DMS153 treated with DMSO at 0.1 percent for 48 hours (cell line): ENCODE data around the gene SETD6.
A peak's percentile ranks its signal among the peaks of the same experiment; 100 is the strongest.
"Not testable (repeated sequence)": the region's sequence is repeated elsewhere in the genome, so short reads cannot be mapped to it uniquely, and the experiment has no call there.

Source experiments
- DNase-seq: peaks from one replicate; lab custom pipeline; 2025; ENCODE audit not compliant: unreplicated experiment; lab: John Stamatoyannopoulos, UW

Gene SETD6, protein sequence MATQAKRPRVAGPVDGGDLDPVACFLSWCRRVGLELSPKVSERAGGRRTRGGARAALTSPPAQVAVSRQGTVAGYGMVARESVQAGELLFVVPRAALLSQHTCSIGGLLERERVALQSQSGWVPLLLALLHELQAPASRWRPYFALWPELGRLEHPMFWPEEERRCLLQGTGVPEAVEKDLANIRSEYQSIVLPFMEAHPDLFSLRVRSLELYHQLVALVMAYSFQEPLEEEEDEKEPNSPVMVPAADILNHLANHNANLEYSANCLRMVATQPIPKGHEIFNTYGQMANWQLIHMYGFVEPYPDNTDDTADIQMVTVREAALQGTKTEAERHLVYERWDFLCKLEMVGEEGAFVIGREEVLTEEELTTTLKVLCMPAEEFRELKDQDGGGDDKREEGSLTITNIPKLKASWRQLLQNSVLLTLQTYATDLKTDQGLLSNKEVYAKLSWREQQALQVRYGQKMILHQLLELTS

DNA sequence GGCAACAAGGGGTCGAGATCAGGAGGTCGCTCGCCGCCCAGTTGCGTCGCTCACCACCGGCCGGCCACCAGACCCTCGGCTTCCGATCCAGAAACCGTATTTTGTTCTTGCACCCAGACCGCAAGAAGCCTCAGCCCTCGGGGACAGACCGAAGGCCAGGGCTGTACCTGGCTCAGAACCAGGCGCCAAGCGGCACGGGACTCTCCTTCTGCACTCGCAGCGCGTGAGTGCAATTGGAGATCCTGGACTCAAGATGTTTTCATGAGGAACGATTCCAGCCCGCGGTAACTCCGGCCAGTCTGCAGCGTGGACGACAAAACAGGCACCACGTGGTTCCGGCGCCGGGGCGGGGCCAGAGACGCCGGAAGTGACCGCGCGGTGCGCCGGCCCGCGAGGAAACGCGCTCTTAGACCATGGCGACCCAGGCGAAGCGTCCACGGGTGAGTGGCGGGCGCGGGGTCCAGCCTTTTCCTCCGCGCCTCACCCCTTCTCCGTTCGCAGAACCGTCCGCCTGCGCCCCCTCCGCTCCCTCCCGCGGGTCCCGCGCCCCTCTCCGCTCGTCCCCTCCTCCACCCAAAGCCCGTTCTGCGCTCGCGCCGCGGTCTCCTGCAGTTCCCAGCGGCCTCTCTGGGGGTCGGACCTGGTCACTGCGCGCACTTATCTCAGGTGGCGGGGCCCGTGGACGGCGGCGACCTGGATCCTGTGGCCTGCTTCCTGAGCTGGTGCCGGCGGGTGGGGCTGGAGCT is at the start of gene SETD6:
TSS of gene SETD6 (plus strand) at position 393 of the 746 bp plus-strand sequence. CDS start at position 414, 21 bp downstream.
- DNase-seq = no peak

DNA sequence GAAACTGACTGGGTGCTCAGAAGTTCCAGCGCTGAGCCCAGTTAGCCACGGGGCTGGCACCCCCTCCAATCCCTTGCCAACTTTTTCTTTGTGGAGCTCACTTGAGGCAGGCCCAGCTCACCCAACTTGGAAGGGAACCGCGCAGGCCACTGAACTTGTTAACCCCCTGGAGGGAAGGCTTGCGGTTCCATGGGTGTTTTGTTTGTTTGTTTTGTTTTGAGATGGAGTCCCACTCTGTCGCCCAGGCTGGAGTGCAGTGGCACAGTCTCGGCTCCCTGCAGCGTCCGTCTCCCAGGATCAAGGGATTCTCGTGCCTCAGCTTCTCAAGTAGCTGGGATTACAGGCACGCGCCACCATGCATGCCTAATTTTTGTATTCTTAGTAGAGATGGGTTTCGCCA is 49.5 kb upstream of the SETD6 start:
- no peak for DNase-seq

DNA sequence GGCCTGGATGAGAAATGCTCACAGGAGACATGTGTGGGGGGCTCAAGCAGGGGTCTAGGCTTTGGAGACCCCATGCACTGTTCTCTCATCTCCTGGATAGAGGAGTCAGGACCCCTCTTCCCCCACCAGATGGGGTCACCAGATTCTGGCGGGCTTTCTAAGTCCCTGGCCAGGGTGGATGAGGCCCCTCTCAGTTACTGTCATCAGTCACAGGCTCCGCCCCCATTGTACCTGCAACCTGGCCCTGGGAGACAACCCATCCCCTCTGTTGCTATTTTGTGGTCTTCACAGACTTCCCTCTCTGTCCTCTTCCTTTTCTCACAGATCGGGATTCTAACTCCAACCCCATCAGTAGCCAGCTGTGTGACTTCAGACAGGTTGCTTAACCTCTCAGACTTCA is 48.9 kb upstream of the SETD6 start:
- no peak for DNase-seq

GRCh38 chr16:58467905-58468304 is 47.4 kb upstream of the SETD6 start:
- DNase-seq = no peak

DNA sequence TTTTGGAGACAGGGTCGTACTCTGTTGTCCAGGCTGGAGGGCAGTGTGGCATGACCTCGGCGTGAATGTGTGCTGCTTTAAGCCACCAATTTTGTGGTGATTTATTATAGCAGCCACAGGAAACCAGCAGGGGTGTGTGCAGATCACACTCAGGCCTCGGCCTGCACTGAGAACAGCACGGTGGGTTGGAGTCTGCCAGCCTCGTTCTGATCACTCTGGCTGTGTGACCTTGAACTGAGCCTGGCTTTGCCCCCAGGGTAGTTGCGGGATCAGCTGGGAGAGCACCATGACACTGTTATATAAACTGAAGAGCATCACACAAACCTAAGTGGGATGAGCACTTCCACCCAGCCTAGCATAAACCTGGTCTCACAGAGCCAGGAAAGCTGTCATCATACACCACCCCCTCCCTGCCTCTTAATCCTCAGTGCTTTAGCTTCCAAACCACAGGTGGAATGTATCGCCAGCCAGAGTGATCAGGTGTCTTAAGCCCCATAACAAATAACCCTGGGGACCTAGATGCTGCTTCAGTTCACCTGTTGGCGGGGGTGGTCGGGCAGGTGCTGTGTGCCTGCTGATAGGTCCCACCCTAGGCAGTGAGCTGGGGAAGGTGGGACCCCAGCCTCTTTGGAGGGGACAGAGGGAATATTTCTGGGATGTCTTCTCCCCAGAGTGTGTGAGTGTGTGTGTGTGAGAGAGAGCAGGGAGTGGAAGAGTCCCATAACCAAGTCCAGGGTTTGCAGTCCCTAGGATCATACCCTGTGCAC is 43.9 kb upstream of the SETD6 start:
- no peak for DNase-seq

- no peak for DNase-seq
Observed at GRCh38 chr16:58472266-58472665, 43.1 kb upstream of the SETD6 start.

GRCh38 chr16:58472827-58473226 is 42.5 kb upstream of the SETD6 start:
- DNase-seq = no peak

GRCh38 chr16:58474296-58474695 is 41.0 kb upstream of the SETD6 start:
- DNase-seq = no peak

DNA sequence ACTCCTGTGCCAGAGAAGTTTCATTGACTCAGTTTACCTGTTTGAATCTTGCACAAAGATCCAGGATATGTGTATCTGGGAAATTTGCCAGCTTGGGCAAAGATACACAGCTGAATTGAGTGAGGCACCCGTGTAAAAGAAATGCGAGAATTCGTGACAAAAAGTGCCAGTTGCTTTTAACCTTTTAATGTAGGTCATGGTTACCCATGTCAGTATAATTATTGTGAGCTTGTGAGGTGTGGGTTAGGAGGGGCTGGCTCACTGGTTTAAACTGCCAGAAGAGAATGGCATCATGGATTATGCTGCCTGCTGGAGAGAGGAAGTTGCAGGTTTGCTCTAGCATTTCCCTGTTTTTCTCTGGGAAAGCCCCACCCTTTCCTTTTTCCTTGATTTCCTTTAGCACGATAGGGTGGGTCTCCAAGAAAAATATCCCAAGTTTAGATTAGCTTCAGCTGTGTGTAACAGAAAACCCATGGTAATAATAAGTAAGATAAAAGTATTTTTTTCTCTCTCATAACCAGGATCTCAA is 40.2 kb upstream of the SETD6 start:
- DNase-seq = no peak

GRCh38 chr16:58476791-58477190 is 38.5 kb upstream of the SETD6 start:
- no peak for DNase-seq

- DNase-seq = no peak
Observed at GRCh38 chr16:58478427-58478826, 36.9 kb upstream of the SETD6 start.

DNA sequence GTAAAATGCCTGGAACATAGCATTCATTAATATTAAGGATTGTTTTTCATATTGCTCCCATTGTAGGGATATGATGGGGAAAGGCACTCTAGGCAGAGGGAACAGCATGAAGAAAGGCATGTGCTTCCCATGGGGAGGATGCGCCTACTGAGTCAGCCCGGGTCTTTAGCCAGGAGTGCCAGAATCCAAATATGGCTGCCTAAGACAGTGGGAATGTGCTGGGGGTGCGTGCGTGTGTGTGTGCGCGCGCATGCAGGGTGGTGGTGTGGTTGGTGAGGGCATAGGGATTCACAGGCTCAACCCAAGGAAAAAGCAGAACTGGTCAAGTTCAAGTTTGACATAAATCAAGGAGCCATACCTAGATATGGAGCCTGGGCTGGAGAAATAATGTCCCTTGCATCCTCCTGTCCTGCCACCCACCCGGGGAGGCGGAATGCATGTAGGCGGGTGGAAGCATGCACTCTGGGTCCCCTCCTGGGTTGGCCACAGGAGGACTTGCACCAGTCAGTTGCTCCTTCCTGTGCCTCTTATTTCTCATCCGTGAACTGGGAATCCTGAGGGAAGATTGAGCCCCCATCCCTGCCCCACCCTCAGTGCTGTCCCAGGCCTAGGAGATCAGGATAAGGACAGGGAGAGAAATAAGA is 34.0 kb upstream of the SETD6 start:
- no peak for DNase-seq

DNA sequence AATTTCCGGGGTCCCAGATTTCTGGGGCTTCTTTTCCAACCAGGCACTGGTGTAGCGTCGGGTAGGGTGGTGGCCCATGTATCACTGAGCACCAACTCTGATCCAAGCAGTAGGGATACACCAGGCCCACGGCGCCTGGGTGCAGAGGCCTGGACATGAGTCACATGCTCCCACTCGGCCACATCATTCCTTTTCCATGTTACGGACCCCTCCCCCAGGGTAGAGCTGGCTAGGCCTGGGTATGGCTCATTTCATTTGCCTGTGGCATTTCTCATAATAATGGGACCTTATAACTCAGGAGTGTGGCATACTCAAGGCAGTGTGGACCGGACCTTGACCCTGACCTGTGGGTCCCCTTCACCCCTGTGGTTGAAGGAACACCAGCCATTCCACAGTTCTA is 33.4 kb upstream of the SETD6 start:
- DNase-seq = no peak

DNA sequence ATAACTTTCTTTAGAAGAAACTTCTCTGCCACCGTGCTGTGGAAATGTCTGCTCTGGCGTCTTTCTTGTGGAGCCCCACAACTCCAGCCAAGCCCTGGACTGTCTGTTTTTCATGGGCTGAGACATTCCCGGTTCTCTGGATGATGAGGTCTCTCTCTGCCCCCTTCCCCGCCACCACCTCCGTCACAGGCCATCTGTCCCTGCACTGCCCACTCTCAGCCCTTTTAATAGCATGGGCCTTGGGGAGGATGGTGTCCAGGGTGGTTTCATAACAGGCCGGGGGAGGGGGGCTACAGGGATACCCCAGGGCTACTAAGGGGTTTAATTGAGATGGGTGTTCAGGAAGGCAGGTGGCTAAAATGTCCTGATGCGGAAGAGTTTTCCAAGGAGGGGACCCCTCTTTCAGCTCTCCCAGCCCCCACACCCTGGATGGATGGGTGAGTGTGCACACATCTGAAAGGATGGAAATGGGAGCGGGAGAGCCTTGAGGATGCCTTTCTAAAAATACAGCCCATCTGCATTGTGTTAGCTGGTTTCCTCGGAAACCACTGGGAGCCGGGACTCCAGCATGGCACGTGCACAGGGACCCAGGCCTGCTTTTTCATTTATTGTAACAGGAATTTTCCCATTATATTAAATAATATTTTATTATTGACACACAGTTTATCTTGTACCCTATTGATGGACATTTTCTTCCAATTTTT is 30.0 kb upstream of the SETD6 start:
- no peak for DNase-seq

DNA sequence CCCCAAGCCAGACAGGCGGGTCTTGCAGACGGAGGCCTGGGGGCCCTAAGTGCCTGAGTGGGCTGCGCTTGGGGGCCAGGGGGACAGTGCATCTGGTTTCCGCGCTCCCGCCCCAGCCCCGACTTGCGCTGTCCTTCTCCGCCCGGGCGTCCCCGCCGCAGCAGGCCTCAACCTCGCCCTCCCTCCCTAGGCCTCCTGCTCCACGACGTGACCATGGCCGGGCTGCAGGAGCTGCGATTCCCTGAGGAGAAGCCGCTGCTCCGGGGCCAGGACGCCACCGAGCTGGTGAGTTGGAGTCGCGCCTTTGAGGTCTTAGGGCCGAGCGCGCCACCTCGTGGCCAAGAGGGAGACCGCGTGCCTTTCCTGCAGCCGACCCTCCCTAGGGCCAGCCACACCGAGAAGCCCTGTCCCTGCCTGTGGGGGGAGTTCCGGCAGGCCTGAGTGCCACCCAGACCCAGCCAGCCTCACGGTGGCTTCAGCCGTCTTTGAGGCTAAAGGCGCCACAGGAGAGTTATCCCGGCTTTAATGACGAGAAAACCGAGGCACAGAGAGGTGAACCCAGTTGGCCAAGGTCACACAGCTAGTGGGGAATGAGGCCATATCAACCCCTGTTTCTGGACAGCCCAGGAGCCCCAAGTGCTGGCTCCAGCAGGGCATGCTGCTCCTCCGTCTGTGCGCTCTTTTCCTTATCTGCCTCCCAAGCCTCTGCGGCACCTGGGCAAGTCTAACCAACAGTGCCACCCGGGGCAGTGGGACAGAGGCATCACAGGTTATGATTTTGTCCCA is 27.6 kb upstream of the SETD6 start:
- DNase-seq = peak; percentile 23

- DNase-seq = no peak
Observed at GRCh38 chr16:58488531-58488930, 26.8 kb upstream of the SETD6 start.

- no peak for DNase-seq
Observed at GRCh38 chr16:58490065-58490464, 25.3 kb upstream of the SETD6 start.

DNA sequence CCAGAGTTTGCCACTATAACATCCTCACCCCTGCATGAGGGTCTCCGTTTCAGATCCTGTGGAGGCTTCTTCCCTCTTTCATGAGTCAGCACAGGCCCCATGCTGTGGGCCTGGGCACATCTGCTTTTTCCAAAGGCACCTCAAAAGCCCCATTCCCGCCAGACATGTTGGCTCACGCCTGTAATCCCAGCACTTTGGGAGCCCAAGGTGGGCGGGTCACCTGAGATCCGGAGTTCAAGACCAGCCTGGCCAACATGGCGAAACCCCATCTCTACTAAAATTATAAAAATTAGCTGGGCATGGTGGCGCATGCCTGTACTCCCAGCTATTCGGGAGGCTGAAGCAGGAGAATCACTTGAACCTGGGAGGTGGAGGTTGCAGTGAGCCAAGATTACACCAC is 24.8 kb upstream of the SETD6 start:
- not testable (repeated sequence) for DNase-seq

DNA sequence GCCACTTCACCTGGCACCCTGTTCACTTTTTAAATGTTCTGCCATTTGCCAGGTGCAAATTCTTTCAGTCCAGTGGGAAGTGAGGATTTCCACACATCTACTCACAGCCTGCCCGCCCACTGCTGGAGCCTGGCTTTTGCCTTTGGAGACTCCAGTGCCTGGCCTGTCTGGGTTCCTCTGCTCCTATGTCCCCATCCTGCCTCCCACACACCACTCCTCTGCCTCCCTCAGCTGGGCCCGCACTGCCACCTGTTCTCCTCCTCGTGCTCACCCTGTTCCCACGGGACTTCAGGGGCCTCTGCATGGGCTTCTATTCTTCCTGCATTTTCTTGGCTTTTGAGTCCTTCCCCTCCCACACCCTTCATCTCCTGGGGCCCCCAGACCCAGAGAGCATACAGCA is 23.3 kb upstream of the SETD6 start:
- DNase-seq = no peak
